ENCODE results near the gene GMEB2.
"Not testable (repeated sequence)": the region's sequence is repeated elsewhere in the genome, so short reads cannot be mapped to it uniquely, and the experiment has no call there.

GMEB2 gene

DNA sequence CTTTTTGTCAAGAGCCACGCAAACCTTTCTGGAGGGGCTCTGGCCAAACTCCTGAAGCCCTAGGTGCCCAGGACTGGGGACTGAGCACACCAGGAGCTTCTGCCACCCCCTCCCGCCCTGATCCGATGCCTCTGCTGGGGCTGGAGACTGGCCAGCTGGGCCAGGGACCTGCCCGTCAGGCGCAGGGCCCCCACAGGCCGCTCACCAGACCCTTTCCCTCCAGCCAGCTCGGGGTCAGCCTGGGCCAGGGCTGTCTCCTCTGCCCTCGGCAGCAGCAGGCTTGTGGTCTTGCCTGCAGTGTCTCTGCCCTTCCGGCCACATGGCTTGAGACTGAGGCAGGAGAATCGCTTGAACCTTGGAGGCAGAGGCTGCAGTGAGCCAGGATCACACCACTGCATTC lies 45.8 kb upstream of the GMEB2 start:
- DNase-seq: no peak
- Histone ChIP-seq H3K79me1 (replicated peaks; ENCODE audit: low read length, poor library complexity, severe bottlenecking) (peaks cover 3% of the 10 kb centered on the region), H3K4ac (ENCODE audit: low read depth in 1 of 2, low read length in 2 of 2) (no peak overlapping the region)

DNA sequence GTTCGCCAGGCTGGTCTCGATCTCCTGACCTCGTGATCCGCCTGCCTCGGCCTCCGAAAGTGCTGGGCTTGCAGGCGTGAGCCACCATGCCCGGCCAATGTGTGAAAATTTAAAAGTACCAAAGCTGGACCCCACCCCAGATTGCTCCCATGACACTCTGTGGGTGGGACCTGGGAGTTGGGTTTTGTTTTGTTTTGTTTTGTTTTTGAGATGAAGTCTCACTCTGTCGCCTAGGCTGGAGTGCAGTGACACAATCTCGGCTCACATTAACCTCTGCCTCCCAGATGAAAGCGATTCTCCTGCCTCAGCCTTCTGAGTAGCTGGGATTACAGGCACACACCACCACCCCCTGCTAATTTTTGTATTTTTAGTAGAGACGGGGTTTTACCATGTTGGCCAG lies 44.8 kb upstream of the GMEB2 start:
- H3K36me3 ChIP-seq (ENCODE audit: control insufficient read depth in 1 of 2, insufficient read depth in 2 of 2, low read depth in 1 of 2, low read length in 2 of 2): peaks cover 69 to 70% of the 10 kb centered on the region in 2 experiments
- H2BK15ac ChIP-seq (ENCODE audit: low read depth, poor library complexity, severe bottlenecking); H3K27me3 ChIP-seq (ENCODE audit: control insufficient read depth in 1 of 2, insufficient read depth in 1 of 2, low read length in 2 of 2); H3K18ac ChIP-seq (ENCODE audit: low read depth in 1 of 2, low read length in 2 of 2); H4K91ac ChIP-seq (ENCODE audit: low read length); H2AK5ac ChIP-seq (ENCODE audit: low read length, severe bottlenecking); H2BK120ac ChIP-seq (ENCODE audit: low read depth, low read length); H2BK5ac ChIP-seq (ENCODE audit: low read depth, low read length, poor library complexity, severe bottlenecking); H2AFZ ChIP-seq (ENCODE audit: low read depth, low read length); H3K14ac ChIP-seq (ENCODE audit: low read length in 2 of 2); H3K9me3 ChIP-seq (ENCODE audit: control insufficient read depth, low read length); H2BK12ac ChIP-seq (ENCODE audit: low read length in 2 of 2); H3K4ac ChIP-seq (ENCODE audit: low read depth in 1 of 2, low read length in 2 of 2); H3K27ac ChIP-seq (ENCODE audit: low read length, poor library complexity, severe bottlenecking); H3K9ac ChIP-seq (ENCODE audit: low read length); H3K4me1 ChIP-seq (ENCODE audit: control insufficient read depth, insufficient read depth, low read depth, low read length); H3K23ac ChIP-seq (ENCODE audit: low read length in 2 of 2); H3K4me3 ChIP-seq (ENCODE audit: insufficient read depth in 1 of 2, low read depth in 1 of 2, low read length in 2 of 2); H3K4me2 ChIP-seq (ENCODE audit: low read length, poor library complexity, severe bottlenecking); H3K79me1 ChIP-seq (replicated peaks; ENCODE audit: low read length, poor library complexity, severe bottlenecking); DNase-seq; H4K8ac ChIP-seq (ENCODE audit: low read length): not testable (repeated sequence)
- WGBS: 97% methylated on average over 9 of the region's 12 CpGs

More for the DNA sequence above, 45.8 kb upstream of the GMEB2 start:
- H3K4me2 ChIP-seq (ENCODE audit: low read length, poor library complexity, severe bottlenecking): no peak overlapping the region
- no peak overlapping the region for H2BK15ac ChIP-seq (ENCODE audit: low read depth, poor library complexity, severe bottlenecking)
- H2BK12ac ChIP-seq (ENCODE audit: low read length in 2 of 2): no peak overlapping the region
- H3K18ac ChIP-seq (ENCODE audit: low read depth in 1 of 2, low read length in 2 of 2): no peak overlapping the region
- no peak overlapping the region for H2BK5ac ChIP-seq (ENCODE audit: low read depth, low read length, poor library complexity, severe bottlenecking)
- H2AFZ ChIP-seq (ENCODE audit: low read depth, low read length): no peak overlapping the region
- H3K9ac ChIP-seq (ENCODE audit: low read length): no peak overlapping the region
- H2BK120ac ChIP-seq (ENCODE audit: low read depth, low read length): no peak overlapping the region
- no peak overlapping the region for H3K4me3 ChIP-seq (ENCODE audit: insufficient read depth in 1 of 2, low read depth in 1 of 2, low read length in 2 of 2)
- no peak overlapping the region for H3K27ac ChIP-seq (ENCODE audit: low read length, poor library complexity, severe bottlenecking)
- no peak overlapping the region for H3K14ac ChIP-seq (ENCODE audit: low read length in 2 of 2)
- H4K91ac ChIP-seq (ENCODE audit: low read length): peak overlapping the region; percentile 18
- peaks cover 68 to 69% of the 10 kb centered on the region in 2 experiments for H3K36me3 ChIP-seq (ENCODE audit: control insufficient read depth in 1 of 2, insufficient read depth in 2 of 2, low read depth in 1 of 2, low read length in 2 of 2)
- H3K4me1 ChIP-seq (ENCODE audit: control insufficient read depth, insufficient read depth, low read depth, low read length): peaks cover 1% of the 10 kb centered on the region
- H3K27me3 ChIP-seq (ENCODE audit: control insufficient read depth in 1 of 2, insufficient read depth in 1 of 2, low read length in 2 of 2): no peaks in the 10 kb centered on the region
- no peak overlapping the region for H2AK5ac ChIP-seq (ENCODE audit: low read length, severe bottlenecking)
- H3K9me3 ChIP-seq (ENCODE audit: control insufficient read depth, low read length): no peaks in the 10 kb centered on the region
- no peak overlapping the region for H4K8ac ChIP-seq (ENCODE audit: low read length)
- no peak overlapping the region for H3K23ac ChIP-seq (ENCODE audit: low read length in 2 of 2)
- WGBS: 99% methylated on average over 10 of the region's 10 CpGs

DNA sequence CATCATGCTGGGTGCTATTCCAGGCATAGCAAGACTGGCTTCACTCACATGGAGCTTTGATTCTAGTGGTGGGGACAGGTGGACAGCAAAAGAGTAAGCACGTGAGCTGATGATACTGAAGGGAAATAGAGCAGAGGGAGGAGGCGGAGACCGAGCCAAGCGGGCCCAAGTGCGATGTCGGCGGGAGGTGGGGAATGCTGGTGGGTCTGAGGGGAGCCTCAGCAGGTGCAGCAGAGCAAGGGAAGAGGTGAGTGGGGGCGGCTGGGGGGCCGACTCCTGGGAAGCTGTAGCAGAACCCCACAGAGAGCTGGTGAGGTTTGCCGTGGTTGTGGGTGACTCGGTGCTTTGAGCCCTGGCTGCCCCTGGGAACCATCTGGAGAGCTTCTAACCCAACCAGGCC lies 41.5 kb upstream of the GMEB2 start:
- Histone ChIP-seq H3K23ac (ENCODE audit: low read length in 2 of 2) (no peak overlapping the region), H3K4me1 (ENCODE audit: control insufficient read depth, insufficient read depth, low read depth, low read length) (peaks cover 1% of the 10 kb centered on the region), H2BK15ac (ENCODE audit: low read depth, poor library complexity, severe bottlenecking) (no peak overlapping the region), H2AK5ac (ENCODE audit: low read length, severe bottlenecking) (no peak overlapping the region), H3K14ac (ENCODE audit: low read length in 2 of 2) (no peak overlapping the region), H3K4ac (ENCODE audit: low read depth in 1 of 2, low read length in 2 of 2) (no peak overlapping the region), H3K36me3 (ENCODE audit: control insufficient read depth in 1 of 2, insufficient read depth in 2 of 2, low read depth in 1 of 2, low read length in 2 of 2) (peaks cover 63 to 74% of the 10 kb centered on the region in 2 experiments), H3K9me3 (ENCODE audit: control insufficient read depth, low read length) (no peaks in the 10 kb centered on the region), H4K91ac (ENCODE audit: low read length) (no peak overlapping the region), H2AFZ (ENCODE audit: low read depth, low read length) (no peak overlapping the region), H3K79me1 (replicated peaks; ENCODE audit: low read length, poor library complexity, severe bottlenecking) (peaks cover 29% of the 10 kb centered on the region), H2BK12ac (ENCODE audit: low read length in 2 of 2) (no peak overlapping the region), H3K4me3 (ENCODE audit: insufficient read depth in 1 of 2, low read depth in 1 of 2, low read length in 2 of 2) (no peak overlapping the region), H3K27me3 (ENCODE audit: control insufficient read depth in 1 of 2, insufficient read depth in 1 of 2, low read length in 2 of 2) (no peaks in the 10 kb centered on the region), H3K18ac (ENCODE audit: low read depth in 1 of 2, low read length in 2 of 2) (no peak overlapping the region), H4K8ac (ENCODE audit: low read length) (no peak overlapping the region), H2BK120ac (ENCODE audit: low read depth, low read length) (no peak overlapping the region), H3K4me2 (ENCODE audit: low read length, poor library complexity, severe bottlenecking) (no peak overlapping the region), H2BK5ac (ENCODE audit: low read depth, low read length, poor library complexity, severe bottlenecking) (no peak overlapping the region), H3K9ac (ENCODE audit: low read length) (no peak overlapping the region), H3K27ac (ENCODE audit: low read length, poor library complexity, severe bottlenecking) (no peak overlapping the region)
- over 99% methylated on average over 11 of the region's 11 CpGs for WGBS
- no peak for DNase-seq

DNA sequence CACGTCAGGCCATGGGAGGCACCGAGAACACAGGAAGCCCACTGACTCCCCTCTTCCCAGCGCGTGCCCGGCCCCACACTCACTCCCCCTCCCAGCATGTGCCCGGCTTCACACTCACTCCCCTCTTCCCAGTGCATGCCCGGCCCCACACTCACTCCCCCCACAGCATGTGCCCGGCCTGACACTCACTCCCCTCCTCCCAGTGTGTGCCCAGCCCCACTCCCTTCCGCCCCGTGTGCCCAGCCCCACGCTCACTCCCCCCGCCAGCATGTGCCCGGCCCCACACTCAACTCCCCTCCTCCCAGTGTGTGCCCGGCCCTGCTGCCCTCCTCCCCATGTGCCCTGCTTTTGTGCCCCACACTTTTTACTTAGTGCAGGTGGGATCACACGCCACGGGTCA lies 41.0 kb upstream of the GMEB2 start:
- Histone ChIP-seq H2BK5ac (ENCODE audit: low read depth, low read length, poor library complexity, severe bottlenecking) (no peak overlapping the region), H3K23ac (ENCODE audit: low read length in 2 of 2) (no peak overlapping the region), H3K4ac (ENCODE audit: low read depth in 1 of 2, low read length in 2 of 2) (no peak overlapping the region), H4K91ac (ENCODE audit: low read length) (no peak overlapping the region), H3K4me3 (ENCODE audit: insufficient read depth in 1 of 2, low read depth in 1 of 2, low read length in 2 of 2) (no peak overlapping the region), H3K18ac (ENCODE audit: low read depth in 1 of 2, low read length in 2 of 2) (no peak overlapping the region), H3K9me3 (ENCODE audit: control insufficient read depth, low read length) (no peaks in the 10 kb centered on the region), H3K4me1 (ENCODE audit: control insufficient read depth, insufficient read depth, low read depth, low read length) (peaks cover 1% of the 10 kb centered on the region), H3K4me2 (ENCODE audit: low read length, poor library complexity, severe bottlenecking) (no peak overlapping the region), H3K27ac (ENCODE audit: low read length, poor library complexity, severe bottlenecking) (no peak overlapping the region), H3K36me3 (ENCODE audit: control insufficient read depth in 1 of 2, insufficient read depth in 2 of 2, low read depth in 1 of 2, low read length in 2 of 2) (peaks cover 67 to 78% of the 10 kb centered on the region in 2 experiments), H3K9ac (ENCODE audit: low read length) (no peak overlapping the region), H2BK12ac (ENCODE audit: low read length in 2 of 2) (no peak overlapping the region), H2AK5ac (ENCODE audit: low read length, severe bottlenecking) (no peak overlapping the region), H4K8ac (ENCODE audit: low read length) (no peak overlapping the region), H2BK15ac (ENCODE audit: low read depth, poor library complexity, severe bottlenecking) (no peak overlapping the region), H2BK120ac (ENCODE audit: low read depth, low read length) (no peak overlapping the region), H3K27me3 (ENCODE audit: control insufficient read depth in 1 of 2, insufficient read depth in 1 of 2, low read length in 2 of 2) (no peaks in the 10 kb centered on the region), H3K79me1 (replicated peaks; ENCODE audit: low read length, poor library complexity, severe bottlenecking) (peaks cover 34% of the 10 kb centered on the region), H3K14ac (ENCODE audit: low read length in 2 of 2) (no peak overlapping the region), H2AFZ (ENCODE audit: low read depth, low read length) (no peak overlapping the region)
- DNase-seq: no peak
- 99% methylated on average over 16 of the region's 16 CpGs for WGBS
